HS-27A (cell line): ENCODE results near the gene KCTD15.

ENCODE experiments used
- DNase-seq: peaks from one replicate; pipeline ENCODE4 v3.0.0-alpha.2; 2012; ENCODE audit warnings: low read depth, missing footprints

Gene KCTD15, protein sequence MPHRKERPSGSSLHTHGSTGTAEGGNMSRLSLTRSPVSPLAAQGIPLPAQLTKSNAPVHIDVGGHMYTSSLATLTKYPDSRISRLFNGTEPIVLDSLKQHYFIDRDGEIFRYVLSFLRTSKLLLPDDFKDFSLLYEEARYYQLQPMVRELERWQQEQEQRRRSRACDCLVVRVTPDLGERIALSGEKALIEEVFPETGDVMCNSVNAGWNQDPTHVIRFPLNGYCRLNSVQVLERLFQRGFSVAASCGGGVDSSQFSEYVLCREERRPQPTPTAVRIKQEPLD

DNA sequence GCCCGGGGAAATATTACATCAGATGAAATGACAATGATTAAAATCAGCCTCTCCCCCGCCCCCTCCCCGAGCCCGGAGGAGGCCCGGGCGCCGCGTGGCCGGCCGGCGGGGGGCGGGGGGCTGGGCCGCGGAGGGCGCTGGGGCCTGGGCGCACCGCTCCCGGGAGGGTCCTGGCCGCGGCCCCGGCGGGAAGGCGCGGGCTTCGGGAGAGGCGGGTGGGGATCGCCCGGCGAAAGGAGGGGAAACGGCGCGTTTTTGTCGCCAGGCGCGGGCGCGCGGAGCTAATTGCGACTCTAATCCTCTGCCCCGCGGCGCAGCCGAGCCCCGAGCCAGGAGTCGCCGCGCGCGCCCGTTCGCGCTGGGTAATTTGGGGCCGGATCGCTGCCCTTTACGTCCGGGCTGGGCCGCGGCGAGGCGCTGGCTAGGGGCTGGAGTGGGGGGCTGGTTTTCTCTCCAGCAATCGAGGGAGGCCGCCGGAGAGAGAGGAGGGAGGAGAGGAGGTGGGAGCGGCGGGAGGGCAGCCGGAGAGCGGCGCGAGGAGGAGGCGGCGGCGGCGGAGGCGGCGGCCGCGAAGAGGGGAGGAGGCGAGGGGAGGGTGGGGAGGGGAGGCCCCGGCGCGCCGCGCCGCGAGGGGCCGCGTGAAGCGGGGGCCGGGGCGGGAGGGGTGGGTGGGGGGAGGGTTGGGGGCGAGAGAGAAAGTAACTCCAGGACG is at the start of gene KCTD15:
Gene KCTD15, plus strand, starts transcription at position 707 of the 712 bp plus-strand sequence. CDS start 3,585 bp downstream, outside the sequence.
- DNase-seq = no peak

DNA sequence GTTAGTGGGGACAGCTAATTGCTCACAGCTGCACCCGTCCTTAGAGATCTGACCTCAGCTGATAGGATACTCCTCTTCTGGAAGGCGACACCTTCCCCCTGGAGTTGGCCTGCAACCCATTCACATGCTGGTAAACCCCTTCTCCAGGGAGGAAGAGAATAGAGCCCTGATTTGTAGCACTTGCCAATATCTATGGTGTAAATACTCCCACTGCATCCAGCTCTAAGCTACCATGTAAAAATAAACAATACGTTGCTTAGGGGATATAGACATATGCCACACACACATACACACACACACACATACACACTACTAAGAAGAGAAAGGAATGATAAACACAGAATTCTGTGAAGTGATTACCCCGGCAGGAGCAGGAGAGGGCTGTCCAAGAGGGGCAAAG is 49.4 kb upstream of the KCTD15 start:
- DNase-seq = no peak

DNA sequence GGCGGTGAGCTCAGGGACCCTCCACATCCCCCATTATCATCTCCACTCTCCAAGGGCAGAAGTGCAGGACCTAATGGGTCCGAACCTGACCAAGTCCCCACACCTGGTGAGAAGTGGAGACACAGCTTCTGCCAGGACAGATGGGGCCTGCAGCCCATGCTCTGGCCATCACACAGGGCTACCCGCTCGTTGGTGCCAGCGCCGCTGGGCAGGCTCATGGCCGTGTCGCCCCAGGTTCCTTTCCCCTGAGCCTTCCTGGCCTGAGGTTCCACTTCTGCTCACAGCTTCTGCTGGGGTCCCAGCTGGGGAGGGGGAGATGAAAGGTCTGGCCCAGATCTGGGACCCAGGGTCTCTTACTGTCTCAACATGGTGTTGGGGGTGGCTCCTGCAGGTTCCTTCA is 48.4 kb upstream of the KCTD15 start:
- no peak for DNase-seq

DNA sequence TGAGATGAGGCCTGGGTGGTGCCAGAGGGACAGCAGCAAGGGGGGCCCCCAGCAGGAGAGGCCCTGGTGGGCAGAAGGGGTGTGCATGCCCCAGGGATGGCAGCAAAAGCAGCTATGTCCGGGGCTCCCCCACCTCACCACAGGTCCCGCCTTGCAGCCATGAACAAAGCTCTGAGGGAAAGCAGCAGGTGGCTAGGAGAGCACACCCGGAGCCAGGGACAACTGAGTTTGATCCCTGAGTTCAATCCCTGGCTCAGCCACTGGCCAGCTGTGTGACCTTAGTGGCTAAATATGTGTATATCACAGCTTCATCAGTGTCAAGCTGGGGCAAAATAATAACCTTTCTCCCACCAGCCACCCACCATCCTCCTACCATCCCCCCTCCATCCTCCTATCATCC is 47.7 kb upstream of the KCTD15 start:
- no peak for DNase-seq

DNA sequence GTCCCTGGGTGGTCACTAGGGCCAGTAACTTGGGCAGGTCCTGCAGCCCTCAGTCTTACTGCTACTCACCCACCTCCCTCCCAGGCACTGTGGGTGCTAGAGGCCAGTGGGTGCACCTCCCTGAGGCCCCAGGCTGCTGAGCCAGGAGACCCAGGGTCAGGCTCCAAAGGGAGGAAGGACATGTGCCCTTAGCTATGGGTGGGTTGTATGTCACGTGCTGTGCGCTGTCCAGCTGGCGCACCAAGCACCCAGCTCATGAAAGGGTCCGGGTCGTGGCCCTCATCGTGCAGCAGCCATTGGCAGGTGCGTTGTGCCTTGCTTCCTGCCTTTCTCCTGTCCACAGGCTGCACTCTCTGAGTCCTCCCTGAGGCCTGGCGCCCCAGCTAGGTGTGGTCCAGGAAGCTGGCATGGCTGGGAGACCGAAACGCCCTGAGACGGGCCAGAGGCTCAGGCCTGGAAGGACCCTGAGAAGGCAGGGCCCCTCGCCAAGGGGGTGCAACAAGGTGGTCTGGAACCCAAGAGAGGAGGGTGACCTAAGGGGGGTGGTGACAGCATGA is 47.0 kb upstream of the KCTD15 start:
- no peak for DNase-seq

DNA sequence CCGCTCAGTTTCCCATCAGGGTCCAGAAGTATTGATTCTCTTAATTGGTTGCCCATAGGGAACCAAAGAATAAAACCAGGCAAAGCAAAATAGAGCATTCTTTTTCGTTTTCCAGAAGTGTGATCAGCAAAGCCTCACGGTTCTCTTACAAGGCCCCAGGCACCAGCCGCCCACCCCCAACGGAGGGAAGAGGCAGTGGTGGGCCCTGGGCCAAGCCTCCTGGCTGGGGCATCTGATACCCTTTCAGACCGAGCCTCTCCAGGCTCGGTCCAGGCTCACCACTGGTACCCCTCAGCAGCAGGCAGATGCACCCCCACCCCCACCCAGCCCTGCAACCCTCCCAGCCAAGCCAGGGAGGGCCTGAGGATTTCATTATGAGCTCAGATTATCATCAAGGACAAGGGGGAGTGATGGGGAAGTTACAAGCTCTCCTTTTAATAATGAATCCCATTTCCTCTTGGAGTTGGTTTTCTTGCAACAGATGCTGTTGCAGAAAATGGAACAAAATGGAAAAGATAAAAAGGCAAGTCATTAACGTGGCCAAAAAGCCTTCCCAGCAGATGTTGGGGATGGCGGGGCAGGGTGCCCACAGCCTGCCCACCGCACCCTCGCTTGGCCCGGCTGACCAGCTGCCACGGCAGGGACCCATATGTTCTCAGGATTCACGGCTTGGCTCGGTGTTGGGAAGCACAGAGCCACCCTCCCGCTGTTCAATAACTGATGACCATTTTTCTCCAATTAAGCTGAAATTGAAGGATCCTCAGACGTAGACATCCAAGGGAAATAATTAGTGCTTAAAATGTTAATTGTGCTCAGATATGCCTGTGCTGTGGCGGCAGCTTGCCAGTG is 45.9 kb upstream of the KCTD15 start:
- no peak for DNase-seq

DNA sequence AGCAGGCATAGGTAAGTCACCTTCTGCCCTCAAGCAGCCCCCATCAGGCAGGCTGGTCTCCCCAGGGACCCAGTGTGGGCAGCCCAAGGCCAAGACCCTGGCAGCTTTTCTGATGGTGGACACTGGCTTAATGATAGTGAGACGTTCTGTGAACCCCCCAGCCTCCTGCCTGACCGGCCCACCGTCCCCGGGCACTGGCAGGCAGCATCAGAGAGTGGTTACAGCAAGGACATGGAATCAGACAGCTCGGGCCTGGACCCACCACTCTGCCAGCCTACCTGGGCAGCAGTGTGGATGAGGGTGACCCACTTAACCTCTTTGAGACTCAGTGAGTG is 45.3 kb upstream of the KCTD15 start:
- DNase-seq = no peak

DNA sequence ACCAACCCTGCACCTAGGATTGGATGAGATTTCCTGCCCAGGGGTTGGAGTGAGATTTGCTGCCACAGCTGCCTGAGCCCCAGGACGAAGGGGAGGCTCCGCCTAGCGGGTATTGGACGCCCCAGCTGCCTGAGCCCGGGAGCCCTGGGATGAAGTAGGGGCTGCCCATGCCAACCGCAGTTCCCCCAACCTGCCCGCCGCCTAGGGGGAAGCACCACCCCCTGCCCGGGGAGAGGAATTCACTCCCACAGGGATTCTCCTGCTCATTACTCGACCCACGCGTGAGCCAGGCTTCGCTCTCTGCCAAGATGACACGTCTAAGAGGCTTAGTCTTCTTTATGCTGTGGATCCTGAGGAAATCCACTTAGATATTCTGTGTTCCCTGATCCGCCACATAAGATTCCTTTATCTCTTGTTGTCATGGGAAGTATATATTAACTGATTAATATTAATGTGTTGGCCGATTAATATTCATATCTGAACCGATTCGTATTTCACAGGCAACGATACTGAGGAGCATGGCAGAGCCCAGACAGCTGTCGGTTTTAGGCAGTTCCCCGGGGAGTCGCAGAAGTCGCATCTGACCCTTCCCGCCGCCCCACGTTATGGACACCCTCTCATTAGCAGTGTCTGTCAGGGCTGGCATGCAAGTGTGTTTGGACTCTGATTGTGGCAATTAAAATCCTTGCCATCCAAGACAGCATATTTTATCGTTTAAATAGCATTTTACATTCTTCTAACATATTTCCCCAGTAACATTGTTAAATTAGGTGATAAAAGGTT is 44.5 kb upstream of the KCTD15 start:
- no peak for DNase-seq

DNA sequence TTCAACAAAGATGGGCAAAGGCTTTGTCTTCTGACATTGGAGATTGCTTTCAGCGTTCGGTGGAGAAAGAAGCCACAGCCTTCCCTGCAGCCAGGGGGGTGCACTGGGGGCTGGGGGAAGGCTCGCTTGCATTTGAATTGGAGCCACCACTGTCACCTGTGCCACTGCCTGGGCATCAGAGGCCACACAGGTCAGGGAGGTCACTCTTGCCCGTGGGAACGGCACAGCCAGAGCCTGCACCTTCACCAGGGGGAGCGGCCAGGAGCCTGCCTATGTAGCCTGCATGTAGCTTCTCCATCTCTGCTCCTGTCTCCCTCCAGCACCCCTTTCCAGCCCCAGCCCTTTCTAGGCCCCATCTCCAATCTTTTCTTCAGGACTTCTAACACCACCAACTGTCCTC is 43.7 kb upstream of the KCTD15 start:
- no peak for DNase-seq

DNA sequence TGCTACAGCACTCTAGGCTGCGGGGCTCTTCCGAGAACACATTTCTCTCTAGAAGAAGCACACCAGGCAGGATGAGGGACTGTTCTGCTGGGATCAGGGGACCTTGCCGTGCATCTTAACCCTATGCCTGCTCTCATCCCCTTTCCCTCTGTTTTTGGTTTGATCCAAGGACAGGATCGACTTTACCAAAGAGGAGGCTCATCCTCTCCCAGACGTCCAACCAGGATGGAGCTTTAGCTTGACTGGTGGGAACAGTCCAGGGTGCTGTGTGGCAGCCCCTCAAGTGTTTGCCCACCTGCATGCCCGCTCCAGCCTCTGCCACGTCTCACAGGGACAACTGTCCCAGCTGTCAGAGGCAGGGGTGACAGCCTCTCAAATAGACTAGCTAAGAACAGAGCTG is 42.3 kb upstream of the KCTD15 start:
- DNase-seq = no peak

DNA sequence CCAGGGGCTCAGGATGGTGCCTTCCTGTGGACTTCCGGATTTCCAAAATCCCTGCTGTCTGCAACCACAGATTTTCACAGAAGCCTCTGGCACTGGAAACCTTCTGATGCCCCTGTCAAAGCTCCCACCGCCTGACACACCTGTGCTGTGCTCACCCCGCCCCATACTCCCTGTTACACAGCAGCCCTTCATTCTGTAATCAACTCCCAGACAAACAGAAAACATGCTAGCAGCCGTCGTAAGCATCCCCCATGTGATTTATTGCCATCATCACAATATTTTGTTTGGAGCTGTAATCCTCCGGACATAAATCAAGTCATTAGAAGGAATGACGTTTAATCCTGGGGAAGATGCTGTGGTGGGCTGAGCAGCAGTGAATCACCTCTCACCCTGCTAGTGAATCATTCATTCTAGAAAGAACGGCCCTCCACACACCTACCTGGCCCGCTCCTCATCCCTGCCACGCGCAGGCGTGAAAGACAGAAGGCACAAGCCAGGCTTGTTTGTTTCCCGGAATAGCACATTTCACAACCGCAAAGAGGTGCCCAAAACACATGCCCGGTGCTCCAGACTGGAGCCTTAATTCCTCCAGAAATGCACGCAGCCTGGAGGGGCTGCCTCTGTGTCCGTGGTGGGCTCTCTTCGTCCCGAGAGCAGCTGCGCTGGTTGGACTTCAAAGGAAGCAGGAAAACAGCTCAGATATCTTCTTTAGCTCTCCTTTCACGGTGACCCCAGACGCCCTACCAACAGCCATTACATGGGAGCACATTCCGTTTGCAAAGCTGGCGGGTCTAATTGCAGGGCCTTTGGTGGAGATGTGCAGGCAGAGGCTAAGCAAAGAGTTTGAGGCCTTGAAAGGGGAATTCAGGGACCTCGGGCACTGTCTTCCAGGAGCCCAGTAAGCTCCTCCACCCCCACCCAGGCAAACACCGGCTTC is 41.3 kb upstream of the KCTD15 start:
- DNase-seq = no peak

DNA sequence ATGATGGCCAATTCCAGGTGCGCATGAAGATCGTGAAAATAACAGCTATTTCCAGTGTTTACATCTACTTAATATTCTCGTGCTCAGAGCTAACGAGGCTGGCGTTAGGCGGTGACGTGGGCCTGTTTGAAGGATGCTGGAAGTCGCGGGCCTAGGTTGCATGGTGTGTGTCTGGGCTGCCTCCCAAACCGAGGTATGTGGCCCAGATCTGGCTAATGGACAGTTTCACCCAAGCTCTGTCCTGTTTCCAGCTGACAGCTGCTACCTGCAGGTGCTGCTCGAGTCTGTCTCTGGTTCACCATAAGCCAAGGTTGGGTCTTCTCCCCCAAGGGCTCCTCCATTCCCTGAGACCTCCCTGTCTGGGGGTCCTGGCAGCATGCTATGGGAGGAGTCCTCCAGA is 40.5 kb upstream of the KCTD15 start:
- DNase-seq = no peak

DNA sequence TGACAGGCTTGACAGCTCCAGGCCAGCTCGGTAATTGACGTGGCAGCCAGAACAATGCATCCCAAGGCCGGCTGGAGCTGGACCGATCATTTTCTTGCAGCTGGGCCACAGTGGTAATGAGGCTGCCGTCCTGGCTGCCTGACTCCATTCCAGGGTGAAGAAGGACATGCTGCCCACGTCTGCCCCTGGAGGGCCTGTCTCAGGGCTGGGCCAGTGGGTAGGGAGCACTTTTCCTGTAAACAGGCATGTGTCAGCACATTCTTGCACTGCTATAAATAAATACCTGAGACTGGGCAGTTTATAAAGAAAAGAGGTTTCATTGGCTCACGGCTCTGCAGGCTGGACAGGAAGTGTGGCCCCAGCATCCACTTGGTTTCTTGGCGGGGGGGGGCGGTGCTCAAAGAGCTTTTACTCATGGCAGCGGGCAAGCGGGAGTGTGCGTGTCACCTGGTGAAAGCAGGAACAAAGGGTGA is 38.1 kb upstream of the KCTD15 start:
- DNase-seq = no peak

DNA sequence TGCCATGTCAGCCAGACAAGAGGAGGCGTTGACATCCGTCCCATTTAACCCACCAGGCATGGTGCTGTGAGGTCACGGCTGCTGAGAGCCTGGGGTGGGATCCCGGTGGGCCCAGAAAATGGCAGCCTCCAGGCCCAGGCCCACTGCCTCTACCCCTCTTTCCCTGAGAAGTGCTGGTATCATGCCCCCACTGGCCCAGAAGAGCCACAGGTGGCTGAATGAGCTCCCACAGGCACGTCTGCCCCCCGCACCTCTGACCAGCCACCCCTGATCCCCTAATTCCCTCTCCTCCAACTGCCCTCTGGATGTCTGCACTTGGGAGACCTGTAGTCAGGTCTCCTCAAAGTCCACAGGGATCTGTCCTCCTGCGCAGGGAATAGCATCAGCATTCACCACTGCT is 37.3 kb upstream of the KCTD15 start:
- no peak for DNase-seq

DNA sequence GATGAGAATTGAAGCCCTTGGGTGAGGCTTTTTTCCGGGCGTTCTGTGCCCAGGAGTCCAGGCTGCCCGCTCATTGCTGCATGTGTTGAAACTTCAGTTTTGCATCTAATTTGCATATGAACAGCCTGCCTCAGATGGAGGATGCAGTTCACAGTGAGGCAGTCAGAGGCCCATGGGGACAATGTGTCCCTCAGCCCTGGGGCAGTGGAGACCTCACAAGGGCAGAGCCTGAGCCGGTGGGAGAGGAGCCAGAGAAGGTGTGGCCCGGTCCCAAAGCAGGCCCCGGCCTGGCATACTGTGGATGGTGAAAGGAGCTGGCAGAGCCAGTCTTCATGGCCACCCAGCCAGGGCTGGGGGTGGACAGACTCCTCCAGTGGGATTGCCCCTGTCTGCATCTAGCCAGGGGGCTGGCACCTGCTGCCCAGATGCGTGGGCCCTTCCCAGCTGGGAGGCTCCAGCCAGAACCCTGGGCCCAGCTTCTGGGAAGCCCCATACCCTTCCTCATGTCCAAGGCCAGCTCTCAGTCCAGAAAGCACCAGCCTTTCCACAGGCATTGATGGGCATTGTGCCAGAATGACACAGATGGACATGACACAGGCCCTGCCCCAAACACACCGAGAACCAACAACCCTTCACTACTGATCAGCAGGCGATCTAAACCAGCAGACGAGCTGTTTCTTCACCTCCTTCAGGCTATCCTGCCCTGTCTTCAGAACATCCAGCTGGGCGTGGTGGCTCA is 32.9 kb upstream of the KCTD15 start:
- DNase-seq = no peak

DNA sequence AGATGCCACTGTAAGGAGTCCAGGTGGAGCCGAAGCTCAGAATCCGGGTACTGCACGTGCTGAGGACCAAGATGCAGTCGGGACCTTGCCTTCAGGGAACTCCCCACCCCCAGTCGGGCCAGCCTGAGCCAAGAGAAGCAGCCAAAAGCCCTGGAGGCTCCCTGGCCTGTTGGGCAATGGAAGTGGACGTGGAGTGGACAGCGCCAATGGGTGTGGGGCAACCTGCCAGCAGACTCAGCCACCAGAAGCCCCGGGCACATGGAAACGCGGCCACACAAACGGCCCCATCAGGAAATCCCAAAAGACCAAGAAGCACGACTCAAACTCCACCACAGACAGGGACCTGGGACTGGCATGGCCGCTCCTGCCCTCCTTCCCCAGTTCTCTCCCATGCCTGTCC is 30.0 kb upstream of the KCTD15 start:
- no peak for DNase-seq

DNA sequence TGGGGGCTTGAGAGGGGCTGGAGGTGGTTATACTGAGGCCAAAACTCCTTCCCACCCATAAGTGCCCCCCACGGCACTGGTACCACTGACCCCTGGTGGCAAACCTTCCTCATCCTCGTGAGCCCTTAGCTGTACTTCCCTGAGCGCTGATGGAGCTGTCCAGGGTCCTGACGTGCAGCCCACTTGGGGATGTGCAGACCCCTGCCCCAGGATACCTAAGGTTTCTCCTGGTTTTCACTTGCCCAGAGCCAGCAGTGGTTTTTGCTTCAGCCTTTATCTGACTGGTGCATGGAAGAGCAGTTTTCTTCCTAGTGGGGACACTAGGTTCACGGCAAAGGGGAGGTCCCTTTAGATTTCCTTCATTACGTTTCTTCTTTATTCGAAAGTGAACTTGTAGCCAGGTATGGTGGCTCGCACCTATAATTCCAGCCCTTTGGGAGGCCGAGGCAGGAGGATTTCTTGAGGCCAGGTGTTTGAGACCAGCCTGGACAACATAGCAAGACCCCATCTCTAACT is 28.7 kb upstream of the KCTD15 start:
- DNase-seq = no peak

DNA sequence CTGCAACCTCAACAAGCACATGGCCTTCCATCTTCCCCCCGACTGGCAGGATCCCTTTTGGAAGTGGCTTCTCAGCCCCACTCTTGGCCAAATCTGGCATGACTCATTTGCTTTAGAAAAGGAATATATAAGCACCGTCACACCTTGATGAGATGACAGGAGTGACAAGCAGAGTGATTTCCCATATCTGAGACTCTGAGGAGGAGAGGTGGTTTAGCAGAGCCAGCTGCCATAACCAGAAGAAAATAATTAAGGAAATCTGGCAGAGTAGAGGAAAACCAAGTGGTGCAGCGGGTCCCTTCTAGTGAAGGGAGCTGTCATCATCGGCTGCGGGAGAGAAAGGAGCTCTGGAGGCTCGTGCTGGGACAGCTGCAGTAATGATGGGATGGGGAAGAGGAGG is 27.5 kb upstream of the KCTD15 start:
- no peak for DNase-seq

DNA sequence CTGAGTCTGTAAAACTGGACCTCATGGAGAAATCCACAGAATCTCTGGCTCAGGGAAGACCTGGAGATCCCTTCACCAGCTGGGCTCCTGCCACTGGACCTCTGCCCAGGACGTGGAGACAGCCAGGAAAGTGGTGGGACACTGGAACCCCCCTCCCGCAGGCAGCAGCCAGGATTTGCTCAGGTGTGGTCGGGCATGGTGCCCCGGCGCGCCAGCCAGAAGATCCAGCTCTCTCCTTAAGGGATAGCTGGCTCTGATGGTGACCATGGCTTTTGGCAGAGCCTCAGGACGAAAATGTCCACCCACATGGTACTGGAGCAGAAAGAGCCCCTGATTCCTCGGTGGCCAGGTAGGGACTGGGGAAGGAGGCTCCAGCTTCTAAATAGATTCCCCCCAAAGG is 26.6 kb upstream of the KCTD15 start:
- DNase-seq = no peak
